GM10266 (cell line): Measurements from ENCODE around the gene TSGA10IP.

Experiments
- DNase-seq: peaks from one replicate; pipeline ENCODE4 v3.0.0; 2012; ENCODE audit errors: extremely low spot score
- TF ChIP-seq, protein P1 (sequence below): IDR thresholded peaks from 2 replicates; pipeline ENCODE4 v1.5.1; 2012; ENCODE audit warnings: mild to moderate bottlenecking, low read depth; ENCODE audit not compliant: control insufficient read depth, insufficient read depth; ENCODE audit errors: missing control alignments

TSGA10IP gene

DNA sequence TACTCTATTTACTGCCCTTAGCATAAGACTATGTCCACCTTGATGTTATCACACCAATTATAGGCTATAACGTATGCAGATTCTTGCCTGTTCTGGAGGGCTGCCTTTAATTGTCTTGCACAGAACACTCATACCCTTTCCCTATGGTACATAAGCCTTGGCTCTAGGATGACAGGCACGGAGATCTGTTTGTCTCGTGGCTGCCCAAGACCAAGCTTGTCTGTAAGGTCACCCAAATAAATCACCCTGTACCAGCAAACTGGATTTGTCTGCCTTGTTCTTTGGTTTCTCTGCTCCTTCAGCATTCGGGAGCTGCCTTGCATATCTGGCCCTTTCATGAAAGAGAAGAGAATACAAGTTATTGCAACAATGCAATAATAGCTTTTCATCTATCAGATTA, 7.5 kb upstream of the TSGA10IP start:
- TF ChIP-seq, protein P1, sequence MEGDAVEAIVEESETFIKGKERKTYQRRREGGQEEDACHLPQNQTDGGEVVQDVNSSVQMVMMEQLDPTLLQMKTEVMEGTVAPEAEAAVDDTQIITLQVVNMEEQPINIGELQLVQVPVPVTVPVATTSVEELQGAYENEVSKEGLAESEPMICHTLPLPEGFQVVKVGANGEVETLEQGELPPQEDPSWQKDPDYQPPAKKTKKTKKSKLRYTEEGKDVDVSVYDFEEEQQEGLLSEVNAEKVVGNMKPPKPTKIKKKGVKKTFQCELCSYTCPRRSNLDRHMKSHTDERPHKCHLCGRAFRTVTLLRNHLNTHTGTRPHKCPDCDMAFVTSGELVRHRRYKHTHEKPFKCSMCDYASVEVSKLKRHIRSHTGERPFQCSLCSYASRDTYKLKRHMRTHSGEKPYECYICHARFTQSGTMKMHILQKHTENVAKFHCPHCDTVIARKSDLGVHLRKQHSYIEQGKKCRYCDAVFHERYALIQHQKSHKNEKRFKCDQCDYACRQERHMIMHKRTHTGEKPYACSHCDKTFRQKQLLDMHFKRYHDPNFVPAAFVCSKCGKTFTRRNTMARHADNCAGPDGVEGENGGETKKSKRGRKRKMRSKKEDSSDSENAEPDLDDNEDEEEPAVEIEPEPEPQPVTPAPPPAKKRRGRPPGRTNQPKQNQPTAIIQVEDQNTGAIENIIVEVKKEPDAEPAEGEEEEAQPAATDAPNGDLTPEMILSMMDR: no peak
- no peak for DNase-seq

DNA sequence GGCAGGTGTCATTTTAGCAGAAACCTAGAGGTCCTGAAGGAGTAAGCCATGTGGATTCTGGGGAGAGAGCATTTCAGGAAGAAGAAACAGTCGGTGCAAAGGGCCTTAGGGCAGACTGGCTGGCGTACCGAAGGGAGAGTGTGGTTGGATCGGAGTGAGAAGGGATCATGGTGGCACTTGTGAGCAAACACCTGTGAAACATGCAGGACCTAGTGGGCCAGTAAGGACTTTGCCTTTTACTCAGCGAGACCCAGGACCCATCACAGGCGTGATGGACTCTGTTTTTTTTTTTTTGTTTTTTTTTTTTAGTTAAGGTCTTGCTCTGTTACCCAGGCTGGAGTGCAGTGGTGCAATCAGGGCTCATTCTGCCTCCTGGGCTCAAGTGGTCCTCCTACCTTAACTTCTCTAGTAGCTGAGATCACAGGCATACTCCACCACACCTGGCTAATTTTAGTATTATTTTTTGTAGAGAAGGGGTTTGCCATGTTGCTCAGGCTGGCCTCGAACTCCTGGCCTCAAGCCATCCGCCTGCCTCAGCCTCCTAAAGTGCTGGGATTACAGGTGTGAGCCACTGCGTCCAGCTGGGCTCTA, 3.5 kb upstream of the TSGA10IP start:
- TF ChIP-seq, protein P1: no peak
- DNase-seq: no peak

DNA sequence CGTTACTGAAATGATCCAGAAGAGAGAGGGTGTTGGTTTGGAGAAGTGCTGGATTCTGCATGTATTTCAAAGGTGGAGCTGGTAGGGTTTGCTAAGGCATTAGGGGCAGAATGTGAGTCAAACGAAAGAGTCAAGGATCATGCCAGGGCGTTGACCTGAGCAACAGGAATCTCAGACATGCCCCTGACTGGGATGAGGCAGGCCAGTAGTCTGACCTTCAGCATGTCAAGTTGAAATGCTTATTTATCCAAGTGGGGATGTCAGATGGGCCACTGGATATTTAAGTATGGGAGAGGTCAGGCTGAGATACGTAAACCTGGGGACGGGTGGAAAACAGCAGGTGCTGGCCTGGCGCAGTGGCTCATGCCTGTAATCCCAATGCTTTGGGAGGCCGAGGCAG, 2.7 kb upstream of the TSGA10IP start:
- no peak for DNase-seq
- TF ChIP-seq, protein P1: no peak

DNA sequence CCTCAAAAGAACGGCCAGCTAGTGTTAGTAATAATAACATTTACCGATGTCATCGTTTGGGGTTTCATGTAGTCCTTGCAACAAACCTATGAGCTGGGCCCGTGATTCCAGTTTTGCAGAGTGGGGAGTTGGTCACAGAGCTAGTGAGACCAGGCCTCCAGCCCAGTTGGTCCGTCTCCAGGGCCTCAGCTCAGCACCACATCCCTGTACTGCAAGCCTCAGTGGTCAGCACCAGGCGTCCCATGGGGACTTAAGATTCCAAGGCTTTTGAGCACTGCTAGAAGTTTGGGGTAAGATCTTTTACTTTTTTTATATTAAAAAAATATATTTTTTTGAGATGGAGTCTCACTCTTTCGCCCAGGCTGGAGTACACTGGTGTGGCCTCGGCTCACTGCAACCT, 1.1 kb upstream of the TSGA10IP start:
- no peak for DNase-seq
- TF ChIP-seq, protein P1: no peak

DNA sequence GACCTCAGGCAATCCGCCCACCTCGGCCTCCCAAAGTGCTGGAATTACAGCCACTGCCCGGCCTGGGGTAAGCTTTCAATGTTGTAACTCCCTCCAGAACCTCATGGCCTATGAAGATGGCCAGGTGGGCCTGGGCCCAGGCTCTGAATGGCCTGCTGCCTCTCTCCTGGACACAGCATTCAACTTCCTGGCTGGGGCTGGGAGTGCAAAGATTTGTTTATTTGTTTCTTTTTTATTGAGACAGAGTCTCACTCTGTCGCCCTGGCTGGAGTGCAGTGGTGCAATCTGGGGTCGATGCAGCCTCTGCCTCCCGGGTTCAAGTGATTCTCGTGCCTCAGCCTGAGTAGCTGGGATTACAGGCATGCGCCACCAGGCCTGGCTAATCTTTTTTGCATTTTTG, 513 bp upstream of the TSGA10IP start:
- DNase-seq: no peak
- TF ChIP-seq, protein P1: no peak

DNA sequence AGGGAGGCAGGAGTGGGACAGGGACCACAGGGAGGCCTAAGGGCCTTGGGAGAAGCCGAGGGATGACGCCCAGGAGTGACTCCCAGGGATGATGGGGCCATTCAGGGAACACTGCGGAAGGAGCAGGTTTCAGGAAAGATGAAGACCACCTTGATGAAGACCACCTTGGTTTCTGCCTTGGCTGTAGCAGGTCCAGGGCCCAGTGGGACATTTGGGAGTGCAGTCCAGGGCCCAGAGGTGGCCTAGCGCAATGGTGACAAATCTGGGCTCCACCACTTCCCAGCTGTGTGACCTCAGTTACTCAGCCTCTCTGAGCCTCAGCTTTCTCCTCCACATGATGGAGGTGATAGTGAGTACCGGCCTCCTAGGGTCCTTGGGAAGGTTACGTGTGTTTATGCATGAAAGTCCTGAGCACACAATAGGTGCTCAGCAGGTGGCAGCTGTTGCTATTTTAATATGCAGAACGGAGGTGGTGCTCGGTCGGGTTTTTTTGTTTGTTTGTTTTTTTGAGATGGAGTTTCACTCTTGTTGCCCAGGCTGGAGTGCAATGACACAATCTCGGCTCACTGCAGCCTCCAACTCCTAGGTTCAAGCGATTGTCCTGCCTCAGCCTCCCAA, 770 bp downstream of the TSGA10IP start:
- DNase-seq: no peak
- TF ChIP-seq, protein P1: no peak

DNA sequence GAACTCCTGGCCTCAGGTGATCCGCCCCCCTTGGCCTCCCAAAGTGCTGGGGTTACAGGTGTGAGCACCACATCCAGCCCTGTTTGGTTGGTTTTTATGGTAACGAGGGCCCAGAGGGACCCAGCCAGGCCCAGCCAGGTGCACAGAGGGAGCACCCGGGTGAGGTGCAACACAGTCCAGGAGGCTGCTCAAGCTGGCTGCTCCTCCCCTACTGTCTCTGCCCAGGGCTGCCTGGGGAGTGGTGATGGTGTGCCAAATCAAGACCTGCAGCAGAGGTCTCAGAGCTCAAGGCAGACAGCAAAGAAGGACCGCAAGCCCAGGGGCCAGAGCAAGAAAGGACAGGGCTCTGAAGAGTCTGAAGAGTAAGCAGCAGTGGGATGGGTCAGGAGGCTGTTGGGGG, 1.4 kb downstream of the TSGA10IP start:
- no peak for DNase-seq

More for the DNA sequence above, 1.4 kb downstream of the TSGA10IP start:
- TF ChIP-seq, protein P1: no peak
